ENCODE results near the gene ORAI1.

Gene ORAI1

DNA sequence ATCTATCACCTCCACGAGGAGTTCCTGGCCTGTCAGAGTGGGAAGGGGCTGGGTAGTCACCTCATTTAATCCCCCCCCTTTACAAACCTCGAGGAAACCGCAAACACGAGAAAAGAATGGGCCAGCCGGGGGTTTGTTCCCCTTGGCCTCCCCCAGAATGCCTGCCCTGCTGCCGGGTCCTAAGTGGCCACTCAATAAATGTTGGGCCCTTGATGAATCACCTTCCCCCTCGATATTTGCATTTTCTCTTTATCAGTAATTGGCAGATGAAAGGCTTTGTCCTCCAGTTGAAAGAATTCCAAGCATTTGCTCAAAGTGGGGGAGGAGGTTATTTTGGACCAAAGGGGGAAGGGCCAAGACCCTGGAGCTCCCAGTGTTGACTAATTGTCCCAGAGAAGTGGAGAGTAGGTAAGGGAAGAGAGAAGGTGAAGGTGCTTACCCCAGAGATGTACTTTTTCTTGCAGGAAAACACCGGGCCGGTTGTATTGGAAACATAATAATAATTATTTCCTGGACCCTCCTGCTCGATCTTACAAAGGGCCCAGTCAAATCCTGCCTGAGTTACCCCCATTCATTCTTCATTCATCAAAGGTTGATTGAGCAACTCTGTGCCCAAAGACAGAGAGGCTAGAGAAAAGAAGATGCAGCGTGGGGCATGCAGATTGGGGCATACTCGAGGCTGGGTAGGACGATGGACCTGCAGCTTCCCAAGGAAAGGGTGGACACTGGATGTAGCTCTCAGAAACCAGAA, 43.6 kb upstream of the ORAI1 start (continued):
- TF ChIP-seq, protein P1, sequence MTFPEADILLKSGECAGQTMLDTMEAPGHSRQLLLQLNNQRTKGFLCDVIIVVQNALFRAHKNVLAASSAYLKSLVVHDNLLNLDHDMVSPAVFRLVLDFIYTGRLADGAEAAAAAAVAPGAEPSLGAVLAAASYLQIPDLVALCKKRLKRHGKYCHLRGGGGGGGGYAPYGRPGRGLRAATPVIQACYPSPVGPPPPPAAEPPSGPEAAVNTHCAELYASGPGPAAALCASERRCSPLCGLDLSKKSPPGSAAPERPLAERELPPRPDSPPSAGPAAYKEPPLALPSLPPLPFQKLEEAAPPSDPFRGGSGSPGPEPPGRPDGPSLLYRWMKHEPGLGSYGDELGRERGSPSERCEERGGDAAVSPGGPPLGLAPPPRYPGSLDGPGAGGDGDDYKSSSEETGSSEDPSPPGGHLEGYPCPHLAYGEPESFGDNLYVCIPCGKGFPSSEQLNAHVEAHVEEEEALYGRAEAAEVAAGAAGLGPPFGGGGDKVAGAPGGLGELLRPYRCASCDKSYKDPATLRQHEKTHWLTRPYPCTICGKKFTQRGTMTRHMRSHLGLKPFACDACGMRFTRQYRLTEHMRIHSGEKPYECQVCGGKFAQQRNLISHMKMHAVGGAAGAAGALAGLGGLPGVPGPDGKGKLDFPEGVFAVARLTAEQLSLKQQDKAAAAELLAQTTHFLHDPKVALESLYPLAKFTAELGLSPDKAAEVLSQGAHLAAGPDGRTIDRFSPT (tag by site-specific recombination; IDR thresholded peaks at IDR 0.05) = no peak
- TF ChIP-seq ZNF292 (tag by site-specific recombination; IDR thresholded peaks at IDR 0.05; ENCODE audit: borderline replicate concordance, low read depth) (no peak), ZNF426 (tag by site-specific recombination; IDR thresholded peaks at IDR 0.05) (no peak), ZBTB49 (tag by site-specific recombination; IDR thresholded peaks at IDR 0.05; ENCODE audit: low read depth) (no peak), ZBTB11 (tag by site-specific recombination; conservative IDR thresholded peaks at IDR 0.05; ENCODE audit: low read depth) (no peak), ZNF776 (tag by site-specific recombination; IDR thresholded peaks at IDR 0.05; ENCODE audit: borderline replicate concordance) (no peak), PRDM10 (tag by site-specific recombination; IDR thresholded peaks at IDR 0.05) (peak; percentile 76), ZNF114 (tag by site-specific recombination; IDR thresholded peaks at IDR 0.05) (no peak), FEZF1 (tag by site-specific recombination; IDR thresholded peaks at IDR 0.05) (no peak), YY1 (tag by site-specific recombination; IDR thresholded peaks at IDR 0.05) (no peak), ZNF626 (tag by site-specific recombination; IDR thresholded peaks at IDR 0.05) (no peak), ZBTB8A (tag by site-specific recombination; IDR thresholded peaks at IDR 0.05) (no peak), EGR2 (tag by site-specific recombination; IDR thresholded peaks at IDR 0.05; ENCODE audit: low read depth) (peak; percentile 43; the same call in 1 of the 2 replicates), SALL2 (tag by site-specific recombination; IDR thresholded peaks at IDR 0.05; ENCODE audit: borderline replicate concordance) (no peak), ZNF558 (tag by site-specific recombination; IDR thresholded peaks at IDR 0.05) (no peak), GLIS1 (tag by site-specific recombination; IDR thresholded peaks at IDR 0.05) (peak; percentile 52), BCL11B (tag by site-specific recombination; IDR thresholded peaks at IDR 0.05; ENCODE audit: low read depth) (no peak), ZNF677 (tag by site-specific recombination; IDR thresholded peaks at IDR 0.05) (no peak), TRIM28 (IDR thresholded peaks at IDR 0.05; ENCODE audit: borderline replicate concordance, low read length) (no peak), ZNF366 (tag by site-specific recombination; conservative IDR thresholded peaks at IDR 0.05) (no peak), ZBTB48 (tag by site-specific recombination; IDR thresholded peaks at IDR 0.05) (no peak)
- TF ChIP-seq, protein P2, sequence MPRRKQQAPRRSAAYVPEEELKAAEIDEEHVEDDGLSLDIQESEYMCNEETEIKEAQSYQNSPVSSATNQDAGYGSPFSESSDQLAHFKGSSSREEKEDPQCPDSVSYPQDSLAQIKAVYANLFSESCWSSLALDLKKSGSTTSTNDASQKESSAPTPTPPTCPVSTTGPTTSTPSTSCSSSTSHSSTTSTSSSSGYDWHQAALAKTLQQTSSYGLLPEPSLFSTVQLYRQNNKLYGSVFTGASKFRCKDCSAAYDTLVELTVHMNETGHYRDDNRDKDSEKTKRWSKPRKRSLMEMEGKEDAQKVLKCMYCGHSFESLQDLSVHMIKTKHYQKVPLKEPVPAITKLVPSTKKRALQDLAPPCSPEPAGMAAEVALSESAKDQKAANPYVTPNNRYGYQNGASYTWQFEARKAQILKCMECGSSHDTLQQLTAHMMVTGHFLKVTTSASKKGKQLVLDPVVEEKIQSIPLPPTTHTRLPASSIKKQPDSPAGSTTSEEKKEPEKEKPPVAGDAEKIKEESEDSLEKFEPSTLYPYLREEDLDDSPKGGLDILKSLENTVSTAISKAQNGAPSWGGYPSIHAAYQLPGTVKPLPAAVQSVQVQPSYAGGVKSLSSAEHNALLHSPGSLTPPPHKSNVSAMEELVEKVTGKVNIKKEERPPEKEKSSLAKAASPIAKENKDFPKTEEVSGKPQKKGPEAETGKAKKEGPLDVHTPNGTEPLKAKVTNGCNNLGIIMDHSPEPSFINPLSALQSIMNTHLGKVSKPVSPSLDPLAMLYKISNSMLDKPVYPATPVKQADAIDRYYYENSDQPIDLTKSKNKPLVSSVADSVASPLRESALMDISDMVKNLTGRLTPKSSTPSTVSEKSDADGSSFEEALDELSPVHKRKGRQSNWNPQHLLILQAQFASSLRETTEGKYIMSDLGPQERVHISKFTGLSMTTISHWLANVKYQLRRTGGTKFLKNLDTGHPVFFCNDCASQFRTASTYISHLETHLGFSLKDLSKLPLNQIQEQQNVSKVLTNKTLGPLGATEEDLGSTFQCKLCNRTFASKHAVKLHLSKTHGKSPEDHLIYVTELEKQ (tag by site-specific recombination; IDR thresholded peaks at IDR 0.05; ENCODE audit: borderline replicate concordance) = no peak

All from HEK293 (cell line).